NCI-H1105 treated with DMSO at 0.1 percent for 48 hours (cell line): ENCODE data around the gene AAR2.
A peak's percentile ranks its signal among the peaks of the same experiment; 100 is the strongest.

Experiments
- DNase-seq: peaks from one replicate; lab custom pipeline; 2025; lab: John Stamatoyannopoulos, UW

Gene AAR2, protein sequence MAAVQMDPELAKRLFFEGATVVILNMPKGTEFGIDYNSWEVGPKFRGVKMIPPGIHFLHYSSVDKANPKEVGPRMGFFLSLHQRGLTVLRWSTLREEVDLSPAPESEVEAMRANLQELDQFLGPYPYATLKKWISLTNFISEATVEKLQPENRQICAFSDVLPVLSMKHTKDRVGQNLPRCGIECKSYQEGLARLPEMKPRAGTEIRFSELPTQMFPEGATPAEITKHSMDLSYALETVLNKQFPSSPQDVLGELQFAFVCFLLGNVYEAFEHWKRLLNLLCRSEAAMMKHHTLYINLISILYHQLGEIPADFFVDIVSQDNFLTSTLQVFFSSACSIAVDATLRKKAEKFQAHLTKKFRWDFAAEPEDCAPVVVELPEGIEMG

DNA sequence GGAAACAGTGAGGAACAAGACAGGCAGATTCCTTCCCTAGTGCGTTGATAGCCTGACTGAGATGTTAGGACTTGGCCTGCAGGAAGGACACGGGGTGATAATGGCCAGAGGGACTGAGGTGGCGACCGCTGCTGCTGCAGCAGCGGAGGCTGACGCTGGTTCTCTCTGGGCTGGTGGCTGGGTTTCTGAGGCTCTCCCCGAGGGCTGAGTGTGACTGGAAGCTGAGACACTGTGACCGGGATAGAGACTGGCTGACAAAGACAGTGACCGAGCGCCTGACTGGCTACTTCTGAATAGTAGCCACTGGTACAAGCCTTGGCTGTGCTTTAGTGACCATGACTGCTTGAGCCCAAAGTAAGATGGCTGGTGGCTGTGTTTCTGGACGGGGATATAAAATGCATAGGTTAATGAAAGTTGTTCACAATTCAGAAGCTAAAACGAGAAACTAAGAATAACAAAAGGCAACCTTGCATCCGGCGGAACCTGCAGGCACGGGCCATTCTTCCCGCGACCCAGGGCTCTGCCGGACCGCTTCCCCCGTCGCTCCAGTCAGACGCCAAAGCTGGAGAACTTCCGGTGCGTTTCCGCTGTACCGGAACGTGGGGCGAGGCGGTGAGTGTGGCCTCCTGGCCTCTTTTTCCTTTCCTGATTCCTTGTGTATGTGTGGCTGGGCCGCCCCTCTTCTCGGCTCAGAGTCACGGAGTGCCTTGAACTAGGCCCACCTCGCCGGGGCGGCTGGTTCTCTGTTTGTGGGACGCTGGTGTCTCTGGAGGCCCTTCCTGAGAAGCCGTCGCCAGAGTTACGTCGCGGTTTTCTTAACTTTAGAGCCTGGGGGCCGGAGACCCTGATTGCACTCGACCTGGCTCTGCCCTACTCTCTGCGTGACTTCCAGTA, at the start of gene AAR2:
AAR2 (plus strand) TSS at position 587 of the 894 bp plus-strand sequence. CDS start 3,391 bp downstream, outside the sequence.
- DNase-seq, result peak; percentile 69

- no peak for DNase-seq
These were observed 42.1 kb upstream of the AAR2 start for GRCh38 chr20:36193977-36194712.

DNA sequence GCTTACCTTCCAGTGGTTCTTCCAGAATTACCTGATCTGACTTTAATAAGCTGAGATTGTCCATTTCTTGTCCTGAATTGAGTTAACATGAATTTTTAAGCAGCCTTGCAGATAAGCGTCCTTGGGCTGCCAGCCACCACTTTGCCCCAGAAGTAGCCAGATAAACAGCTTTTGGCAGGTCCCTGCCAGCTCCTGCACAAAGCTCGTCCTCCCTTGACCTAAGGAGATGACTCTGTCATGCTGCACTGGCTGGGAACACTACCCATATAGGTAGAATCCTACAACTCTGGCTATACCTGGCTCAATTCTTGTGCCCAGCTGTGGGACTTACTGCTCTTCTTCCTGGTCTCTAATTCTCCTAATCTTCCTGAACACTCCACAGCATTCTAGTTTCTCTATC, 39.6 kb upstream of the AAR2 start:
- no peak for DNase-seq

DNA sequence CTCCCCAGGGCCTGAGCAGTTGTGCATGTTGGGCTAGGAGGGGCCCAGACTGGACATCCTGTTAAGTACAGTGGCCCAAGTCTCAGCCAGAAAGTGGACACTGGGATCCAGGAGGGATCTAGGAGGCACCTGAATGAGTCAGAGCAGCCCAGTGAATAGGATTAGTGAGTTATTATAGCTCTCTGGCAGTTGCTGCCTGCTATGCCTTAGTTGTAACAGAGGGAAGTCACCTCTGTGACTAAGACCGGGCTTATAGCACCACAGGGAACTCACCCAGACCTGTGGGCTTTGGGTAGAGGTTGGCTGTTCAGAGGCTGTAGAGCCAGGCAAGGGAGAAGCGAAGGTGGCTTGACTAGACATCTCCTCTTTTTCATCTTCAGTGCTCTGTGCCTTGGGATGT, 39.0 kb upstream of the AAR2 start:
- DNase-seq, result no peak

DNA sequence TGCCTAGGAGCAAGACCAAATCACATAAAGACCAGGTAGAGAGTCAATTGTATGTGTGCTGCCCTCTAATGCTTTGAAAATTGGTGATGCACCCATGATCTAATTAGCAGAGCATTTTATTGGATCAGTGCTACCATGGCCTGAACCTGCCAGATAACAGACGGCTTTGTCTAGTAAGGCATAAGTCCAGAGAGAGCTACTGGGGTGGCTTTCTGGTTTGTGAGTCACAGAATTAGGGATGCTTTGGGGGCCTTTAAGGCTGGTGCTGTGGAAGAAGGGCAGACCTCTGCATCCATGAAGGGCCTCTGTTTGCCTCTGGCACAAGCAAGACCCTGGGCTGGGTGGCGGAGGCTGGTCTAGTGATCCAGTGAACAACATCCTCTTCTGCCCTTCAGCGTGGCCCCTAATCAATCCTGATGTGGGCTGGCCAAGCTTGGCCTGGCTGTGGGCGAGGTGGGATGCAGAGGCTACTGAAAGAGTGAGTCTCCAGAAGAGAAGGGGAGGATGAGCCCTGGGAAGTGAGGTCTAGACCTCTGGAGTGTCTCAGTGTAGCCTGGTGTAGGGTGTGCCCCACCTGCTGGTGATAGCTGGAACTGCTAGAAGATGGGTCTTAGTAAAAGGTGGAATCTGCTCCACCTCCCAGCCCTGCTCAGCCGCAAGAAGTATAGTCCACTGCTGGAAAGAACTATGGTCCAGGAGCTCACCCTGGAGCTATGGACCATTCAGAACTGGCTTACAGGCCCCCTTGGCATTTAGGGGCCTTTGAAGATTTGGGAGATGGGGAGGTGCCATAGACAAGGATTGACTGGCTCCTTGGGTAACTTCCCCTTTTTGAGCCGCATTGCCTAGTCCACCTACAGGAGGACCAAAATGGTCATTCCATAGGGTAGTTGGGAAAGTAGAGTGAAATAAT, 36.7 kb upstream of the AAR2 start:
- DNase-seq, result peak; percentile 63

- no peak for DNase-seq
These were observed 35.8 kb upstream of the AAR2 start for GRCh38 chr20:36200451-36200850.

DNA sequence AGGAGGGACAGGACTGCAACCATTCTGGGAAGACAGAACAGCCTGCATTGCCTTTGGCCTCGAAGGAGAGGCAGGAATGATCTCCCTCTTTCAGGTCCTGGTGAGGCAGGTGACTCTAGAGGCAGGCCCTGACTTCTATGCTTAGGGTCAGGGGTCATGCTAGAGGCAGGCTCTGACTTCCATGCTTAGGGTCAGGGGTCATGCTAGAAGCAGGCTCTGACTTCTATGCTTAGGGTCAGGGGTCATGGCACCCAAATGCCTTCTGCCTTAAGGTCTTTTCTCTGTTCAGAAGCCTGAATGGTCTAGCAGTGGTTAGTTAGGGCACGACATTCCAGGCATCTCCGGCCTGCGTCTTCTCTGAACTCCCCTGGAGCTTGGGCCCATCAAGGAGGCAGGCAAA, 35.1 kb upstream of the AAR2 start:
- no peak for DNase-seq

- peak; percentile 42 for DNase-seq
These were observed 33.4 kb upstream of the AAR2 start for GRCh38 chr20:36202891-36203338.

DNA sequence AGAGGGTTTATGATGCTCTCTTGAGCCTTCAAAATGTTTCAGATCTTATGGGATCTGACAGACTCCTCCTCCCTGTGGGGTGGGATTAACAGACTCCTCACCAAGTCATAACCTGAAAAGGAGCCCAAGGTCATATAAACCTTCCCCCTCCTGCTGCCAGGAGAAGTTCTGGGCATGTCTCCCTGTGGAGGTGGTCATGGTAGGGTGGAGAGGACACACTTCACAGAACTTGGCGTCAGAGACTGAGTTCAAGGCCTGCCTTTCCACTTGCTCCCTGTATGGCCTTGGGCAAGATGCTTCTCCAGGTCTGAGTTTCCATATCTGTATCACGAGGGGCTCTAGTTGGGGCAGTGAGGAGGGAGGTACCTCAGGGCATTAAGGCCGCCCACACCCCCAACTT, 32.4 kb upstream of the AAR2 start:
- DNase-seq, result no peak

DNA sequence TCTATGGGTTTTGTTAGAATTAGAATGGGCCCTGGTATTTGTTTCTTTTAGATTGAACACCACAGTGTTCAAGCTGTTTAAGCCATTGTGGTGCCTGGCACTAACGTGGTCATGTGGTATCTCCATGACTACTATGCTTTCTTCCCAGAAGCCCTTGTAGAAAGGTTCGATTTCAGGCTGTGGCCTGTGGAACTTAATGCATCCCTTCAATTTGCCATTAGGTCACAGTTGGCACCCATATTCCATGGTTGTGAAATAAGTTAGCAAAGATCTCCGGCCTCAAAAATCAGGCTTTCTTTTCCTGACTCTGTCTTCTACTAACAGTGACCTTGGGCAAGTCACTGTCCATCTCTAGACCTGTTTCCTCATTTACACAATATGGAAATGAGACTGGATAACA, 31.3 kb upstream of the AAR2 start:
- DNase-seq, result no peak

GRCh38 chr20:36206068-36206467, 30.2 kb upstream of the AAR2 start:
- no peak for DNase-seq

DNA sequence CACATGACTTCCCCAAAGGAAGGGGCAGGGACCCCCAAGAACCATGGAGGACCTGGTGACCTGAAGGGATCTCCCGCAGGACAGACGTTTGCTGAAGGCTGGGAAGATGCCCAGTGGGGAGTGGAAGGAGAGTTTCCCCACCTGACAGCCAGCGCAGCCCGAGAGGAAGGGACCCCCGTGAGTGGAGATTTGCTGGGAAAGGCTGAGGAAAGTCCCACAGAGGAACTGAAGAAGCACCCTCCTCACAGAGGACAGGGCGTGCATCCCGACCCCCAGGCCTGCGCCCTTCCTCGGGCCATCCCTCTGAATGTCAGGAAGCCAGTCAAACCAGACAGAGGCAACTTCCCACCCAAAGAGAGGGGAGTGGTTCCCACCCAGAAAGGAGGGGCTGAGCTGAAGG, 29.6 kb upstream of the AAR2 start:
- no peak for DNase-seq

DNA sequence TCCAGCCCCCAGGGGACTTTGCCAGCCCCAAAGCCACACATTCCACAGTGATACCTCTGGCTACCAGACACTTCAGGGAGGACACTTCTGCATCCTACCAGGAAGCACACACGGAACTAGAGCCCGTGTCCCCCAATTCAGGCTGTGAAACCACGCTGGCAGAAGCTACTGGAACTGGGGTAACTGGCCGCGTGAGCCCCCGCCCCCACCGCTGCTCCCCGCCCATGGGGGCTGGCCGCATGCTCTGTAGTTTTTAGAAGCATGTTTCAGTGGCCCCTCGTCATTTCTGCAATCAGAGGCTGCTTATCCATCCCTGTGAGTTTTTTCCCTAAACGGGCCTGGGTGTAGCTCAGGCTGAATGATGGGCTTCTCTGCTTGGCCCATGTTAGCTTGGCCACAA, 28.7 kb upstream of the AAR2 start:
- DNase-seq, result no peak

- DNase-seq, result no peak
These were observed 28.0 kb upstream of the AAR2 start for GRCh38 chr20:36208257-36208656.

DNA sequence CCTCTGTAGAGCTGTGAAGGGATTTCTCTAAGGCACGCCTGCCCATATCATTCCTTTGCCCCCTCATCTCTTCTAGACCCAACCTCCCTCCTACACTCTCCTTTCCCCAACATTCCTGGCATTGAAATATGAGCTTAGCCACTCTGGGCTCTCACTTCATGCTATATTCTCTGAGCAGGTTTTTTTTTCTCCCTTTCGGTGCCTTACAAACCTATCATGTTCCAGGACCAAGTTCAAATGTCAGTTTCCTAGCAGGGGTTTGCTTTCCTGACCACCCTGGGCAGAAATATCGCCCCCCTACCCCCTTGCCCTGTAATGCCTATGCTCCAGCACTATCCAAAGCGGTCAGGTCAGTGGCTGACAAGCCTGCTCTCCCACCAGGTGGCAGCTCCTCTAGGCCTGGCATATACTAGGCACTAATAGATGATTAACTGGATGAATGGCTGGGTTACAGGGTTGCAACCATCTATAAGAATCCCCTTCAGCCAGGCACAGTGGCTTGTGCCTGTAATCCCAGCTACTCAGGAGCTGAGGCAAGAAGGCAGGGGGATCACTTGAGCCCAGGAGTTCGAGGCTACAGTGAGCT, 25.7 kb upstream of the AAR2 start:
- no peak for DNase-seq

DNA sequence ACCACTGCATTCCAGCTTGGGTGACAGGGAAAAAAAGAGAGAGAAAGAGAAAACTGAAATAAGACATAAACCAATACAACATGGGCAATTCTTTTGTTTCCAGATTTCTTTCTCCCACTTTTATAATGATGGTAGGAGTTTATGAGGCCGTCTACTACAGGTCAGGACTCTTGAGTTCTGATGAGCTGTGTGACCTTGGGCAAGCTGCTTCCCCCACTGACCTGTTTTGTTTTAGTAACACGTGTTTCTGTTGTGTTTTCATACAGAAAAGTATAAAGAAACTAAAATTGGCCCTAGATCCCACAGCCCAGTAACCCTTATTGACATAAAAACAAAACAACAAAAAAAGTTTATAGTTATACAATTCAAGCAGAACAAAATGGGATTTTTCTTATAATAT, 22.9 kb upstream of the AAR2 start:
- no peak for DNase-seq

DNA sequence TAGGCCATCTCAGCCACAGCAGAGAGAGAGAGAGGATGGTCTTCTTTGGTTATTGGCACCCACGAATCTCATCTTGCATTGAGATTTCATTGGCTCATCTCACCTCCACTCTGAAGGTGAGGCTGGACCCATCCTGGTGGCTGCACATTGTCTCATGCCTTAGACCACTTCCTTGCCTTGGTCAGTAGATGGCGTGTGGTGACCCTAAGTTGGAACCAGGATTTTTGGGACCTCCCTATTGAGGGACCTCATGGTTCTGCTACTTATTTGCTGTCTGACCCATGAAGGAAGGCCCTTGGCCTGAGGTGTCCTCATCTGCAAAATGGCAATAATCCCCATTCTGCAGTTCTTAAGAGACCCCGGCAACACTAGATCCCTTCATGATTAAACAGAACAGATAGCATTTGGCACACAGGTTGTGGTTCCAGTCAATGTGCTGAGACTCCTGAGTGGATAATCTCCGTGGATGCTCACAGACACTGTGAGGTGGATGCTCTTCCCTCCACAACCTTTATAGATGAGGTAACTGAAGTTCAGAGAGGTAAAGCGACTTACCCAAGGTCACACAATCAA, 21.5 kb upstream of the AAR2 start:
- DNase-seq, result peak; percentile 43

- no peak for DNase-seq
These were observed 20.5 kb upstream of the AAR2 start for GRCh38 chr20:36215778-36216177.

DNA sequence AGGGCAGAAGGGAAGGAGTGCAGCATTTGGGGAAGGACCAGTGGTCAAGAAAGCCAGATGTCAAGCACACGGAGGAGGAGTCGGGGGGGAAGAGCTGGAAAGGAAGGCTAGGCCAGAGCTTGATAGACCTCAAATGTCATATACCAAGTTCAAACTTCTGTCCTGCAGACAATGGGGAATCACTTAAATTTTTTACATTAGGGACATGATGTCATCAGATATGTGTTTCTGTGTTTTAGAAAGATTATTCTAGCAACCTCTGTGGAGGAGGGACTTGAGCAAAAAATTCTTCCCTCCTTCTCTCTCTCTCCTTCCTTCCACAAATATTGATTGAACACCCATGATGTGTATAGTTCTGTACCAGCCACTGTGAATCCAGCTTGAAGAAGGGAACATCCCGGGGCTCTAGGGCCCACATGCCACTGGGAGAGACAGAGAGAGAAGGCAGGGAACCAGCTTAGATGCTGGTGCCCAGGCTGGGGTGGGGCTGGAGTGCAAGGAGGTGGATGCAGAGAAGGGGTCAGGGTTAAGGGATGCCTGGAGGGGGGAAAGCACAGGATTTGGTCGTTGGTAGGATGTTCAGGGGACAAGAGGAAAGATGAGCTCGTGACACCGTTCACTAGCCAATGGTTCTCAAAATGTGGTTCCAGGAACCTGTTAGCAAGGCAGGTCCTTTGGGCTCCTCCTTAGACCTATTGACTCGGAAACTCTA, 19.8 kb upstream of the AAR2 start:
- no peak for DNase-seq

DNA sequence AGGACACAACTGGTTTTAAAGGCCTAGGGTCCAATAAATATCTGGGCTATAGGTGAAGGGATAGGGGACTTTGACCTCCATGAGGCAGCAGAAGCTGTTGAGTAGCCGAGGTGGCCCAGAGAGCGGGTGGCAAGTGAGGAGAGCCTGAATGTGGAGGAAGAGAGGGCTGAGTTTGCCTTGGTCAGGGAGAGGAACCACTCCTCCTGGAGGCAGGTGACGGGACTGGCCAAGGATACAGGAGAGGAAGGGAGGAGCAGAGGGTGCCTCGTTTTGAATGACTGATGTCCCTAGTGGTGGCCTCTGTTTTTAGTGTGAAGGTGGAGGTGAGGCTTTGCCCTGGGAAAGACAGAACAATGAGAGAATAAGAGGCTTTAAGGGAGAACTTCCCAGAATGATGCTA, 19.1 kb upstream of the AAR2 start:
- DNase-seq, result no peak
